Adipose tissue (tissue), 3 donors: Measurements from ENCODE around the gene SLC22A17. TPM values are rescaled to one million over a fixed set of nuclear protein-coding genes. Genes with fewer than 3 reads are reported as not detected.

Experiments used
- H3K27ac ChIP-seq: one replicate; pipeline ENCODE4 v1.5.1; 2013; ENCODE audit warnings: low read depth, low read length
- WGBS, 3 donors: extraction: QIAGEN DNeasy Blood & Tissue Kit; methylation state at CpG; one replicate each; pipeline ENCODE4 v1.1.7; 2013; 5-methylcytosine and 5-hydroxymethylcytosine counted together
- polyA plus RNA-seq, 3 donors: library from polyadenylated mRNA; stranded (reverse); fragments of 200-250 nt; gene quantifications; one replicate each; pipeline ENCODE4 v1.2.3, GENCODE V29; 2013
- donor health status: healthy with polysubstance abuse.
- donor health status: Bipolar disorder and iron deficiency.
- donor health status: healthy.

Gene SLC22A17
- polyA plus RNA-seq, 3 donors = 8.4 to 9.9 (median 9.5) TPM

- WGBS, 3 donors = 2 to 4% (median 2%) methylated on average over 13 of the region's 13 CpGs
- H3K27ac ChIP-seq = peak overlapping the region; percentile 89
Observed at GRCh38 chr14:23300687-23301223, 51.9 kb downstream of the SLC22A17 start.

- 67 to 70% (median 67%) methylated on average over 10 of the region's 10 CpGs for WGBS, 3 donors
- peak overlapping the region; percentile 89 for H3K27ac ChIP-seq
Observed at GRCh38 chr14:23299986-23300686, 52.6 kb downstream of the SLC22A17 start.

DNA sequence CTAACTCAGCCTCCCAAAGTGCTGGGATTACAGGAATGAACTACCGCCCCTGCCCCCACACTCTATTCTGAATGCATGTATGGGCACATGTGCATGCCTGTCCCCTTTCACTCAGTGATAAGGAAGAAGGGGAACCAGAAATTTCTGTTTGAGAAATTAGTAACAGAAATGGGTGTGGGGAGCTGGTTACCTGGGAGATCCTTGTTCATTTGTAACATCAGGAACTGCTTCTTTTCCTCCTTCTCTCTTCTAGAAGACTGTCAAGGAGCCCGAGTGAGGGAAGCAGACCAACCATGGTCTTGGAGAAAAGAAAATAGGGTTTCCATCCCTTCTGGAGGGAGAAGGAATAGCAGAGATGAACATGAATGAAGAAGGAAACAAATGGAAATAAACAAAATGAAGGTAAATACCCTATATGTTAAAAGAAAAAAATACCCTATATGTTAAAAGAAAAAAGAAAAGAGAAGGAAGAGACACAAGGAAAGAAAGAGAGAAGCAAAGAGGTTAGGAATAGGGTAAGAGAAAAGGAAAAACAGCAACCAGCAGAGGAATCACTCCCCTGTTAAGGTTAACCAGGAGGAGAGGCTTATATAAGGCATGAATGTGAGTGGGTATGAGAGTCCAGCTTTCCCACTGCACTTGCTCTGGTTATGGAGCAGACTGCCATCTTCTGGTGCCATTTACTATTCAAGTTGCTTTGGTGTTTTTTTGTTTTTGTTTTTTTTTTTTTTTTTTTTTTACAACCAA lies 53.3 kb downstream of the SLC22A17 start:
- H3K27ac ChIP-seq = no peak overlapping the region
- WGBS, 3 donors = 71 to 89% (median 81%) methylated on average over 2 of the region's 2 CpGs

DNA sequence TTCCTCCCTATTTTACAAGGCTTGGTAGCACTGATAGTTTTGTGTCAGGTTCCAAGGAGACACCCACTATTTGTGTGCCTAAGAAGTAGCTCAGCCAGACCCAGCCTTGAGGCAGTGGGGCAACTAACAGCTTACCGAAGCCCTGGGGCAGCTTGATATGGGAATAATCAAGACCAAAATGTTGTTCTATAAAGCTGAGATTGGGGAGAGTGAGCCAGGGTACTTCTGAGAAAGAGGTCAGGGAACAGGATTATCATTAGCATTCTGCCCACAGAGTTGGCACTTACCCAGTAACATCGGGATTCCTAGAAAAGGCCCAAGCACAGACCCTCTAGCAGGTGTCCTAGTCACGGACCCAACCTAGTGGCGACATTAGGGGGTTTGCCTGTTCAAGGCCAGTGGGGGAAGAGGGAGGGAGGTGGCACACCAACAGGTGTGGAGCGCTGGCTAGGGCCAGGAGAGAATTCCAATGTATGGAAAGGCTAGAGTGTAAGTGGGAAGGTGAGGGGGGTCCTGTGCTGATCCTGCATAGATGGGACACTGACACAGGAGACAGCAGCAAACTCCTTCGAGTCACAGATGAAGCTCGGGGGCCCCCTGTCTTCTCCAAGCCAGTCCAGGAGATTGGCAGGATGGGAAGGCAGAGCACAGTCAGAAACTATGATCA lies 54.9 kb downstream of the SLC22A17 start:
- no peak overlapping the region for H3K27ac ChIP-seq
- WGBS, 3 donors = 76 to 93% (median 88%) methylated on average over 7 of the region's 7 CpGs

GRCh38 chr14:23297096-23297495 lies 55.6 kb downstream of the SLC22A17 start:
- WGBS, 3 donors = 86 to 94% (median 90%) methylated on average over 7 of the region's 7 CpGs
- H3K27ac ChIP-seq = no peak overlapping the region

Other genes starting within 250 kb of the SLC22A17 start
- gene CIROP, start 247.9 kb downstream of the SLC22A17 start, polyA plus RNA-seq = under 1 TPM in 2 of 3 donors, not detected in 1; 0.03 to 0.56 TPM
- gene CEBPE, start 233.6 kb downstream of the SLC22A17 start, polyA plus RNA-seq = 1 to 10 TPM in 1 of 3 donors, under 1 TPM in 1, not detected in 1; 0.15 to 2.8 TPM
- 10 to 100 TPM; 16.8 to 41.5 (median 25.9) TPM for gene SLC7A8, start 169.2 kb downstream of the SLC22A17 start, polyA plus RNA-seq
- gene RNF212B, start 115.0 kb downstream of the SLC22A17 start, polyA plus RNA-seq = under 1 TPM in 2 of 3 donors, not detected in 1; 0.06 to 0.14 TPM
- gene HOMEZ, start 66.8 kb downstream of the SLC22A17 start, polyA plus RNA-seq = 1 to 10 TPM; 3.5 to 6.4 (median 3.8) TPM
- 10 to 100 TPM in 1 of 3 donors, 1 to 10 TPM in 2; 6.0 to 16.1 (median 6.2) TPM for gene PPP1R3E, start 50.0 kb downstream of the SLC22A17 start, polyA plus RNA-seq
- gene BCL2L2, start 46.1 kb downstream of the SLC22A17 start, polyA plus RNA-seq = 100 to 1,000 TPM in 1 of 3 donors, 10 to 100 TPM in 2; 37.9 to 122 (median 58.9) TPM
- gene PABPN1, start 31.4 kb downstream of the SLC22A17 start, polyA plus RNA-seq = 100 to 1,000 TPM in 2 of 3 donors, 10 to 100 TPM in 1; 50.4 to 124 (median 110) TPM
- 10 to 100 TPM in 2 of 3 donors, 1 to 10 TPM in 1; 2.3 to 17.5 (median 11.1) TPM for gene EFS, start 12.3 kb upstream of the SLC22A17 start, polyA plus RNA-seq
- under 1 TPM in 1 of 3 donors, not detected in 2; 0.06 TPM for gene IL25, start 19.9 kb upstream of the SLC22A17 start, polyA plus RNA-seq
- gene CMTM5, start 24.2 kb upstream of the SLC22A17 start, polyA plus RNA-seq = under 1 TPM in 2 of 3 donors, not detected in 1; 0.26 to 0.43 TPM
- 10 to 100 TPM in 1 of 3 donors, under 1 TPM in 2; 0.18 to 10.8 (median 0.56) TPM for gene MYH6, start 55.4 kb upstream of the SLC22A17 start, polyA plus RNA-seq
- gene MYH7, start 82.8 kb upstream of the SLC22A17 start, polyA plus RNA-seq = 1 to 10 TPM in 2 of 3 donors, under 1 TPM in 1; 0.07 to 6.5 (median 2.8) TPM
- 10 to 100 TPM; 22.2 to 50.3 (median 28.0) TPM for gene NGDN, start 116.8 kb upstream of the SLC22A17 start, polyA plus RNA-seq
- under 1 TPM; 0.35 to 0.79 (median 0.74) TPM for gene ZFHX2, start 198.9 kb upstream of the SLC22A17 start, polyA plus RNA-seq
- 10 to 100 TPM in 2 of 3 donors, 1 to 10 TPM in 1; 8.2 to 22.1 (median 18.3) TPM for gene THTPA, start 203.4 kb upstream of the SLC22A17 start, polyA plus RNA-seq
- gene AP1G2, start 214.9 kb upstream of the SLC22A17 start, polyA plus RNA-seq = 10 to 100 TPM; 31.8 to 73.2 (median 60.2) TPM
- under 1 TPM; 0.24 to 0.79 (median 0.70) TPM for gene JPH4, start 225.9 kb upstream of the SLC22A17 start, polyA plus RNA-seq